ENCODE data around the gene INPP4B. TPM values are rescaled to one million over a fixed set of nuclear protein-coding genes. Genes with fewer than 3 reads are reported as not detected.

INPP4B gene
- polyA plus RNA-seq, 1 of the 3 experiments (the other 2 are of a cell fraction) = 0.08 TPM

DNA sequence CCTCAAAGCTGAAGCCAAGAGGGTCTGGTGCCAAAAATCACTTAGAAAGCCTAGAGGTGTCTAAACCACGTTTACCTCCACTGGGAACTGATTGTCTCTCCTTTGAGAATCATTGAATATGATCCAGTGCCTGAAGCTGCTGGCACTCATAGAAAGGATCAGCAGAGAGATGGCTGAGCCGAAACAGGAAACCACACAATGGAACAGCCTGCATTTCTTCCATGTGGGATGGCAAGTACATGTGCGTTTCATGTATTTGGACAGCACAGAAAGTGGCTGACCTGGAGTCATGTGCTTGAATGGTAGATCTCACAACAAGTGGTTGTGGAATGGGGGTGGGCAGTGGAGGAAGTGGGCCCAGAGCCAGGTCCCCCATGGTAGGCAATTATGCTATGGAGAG lies 533.7 kb downstream of the INPP4B start:
- H4K20me1 ChIP-seq (ENCODE audit: insufficient read depth) = no peaks in the 10 kb centered on the region
- no peaks in the 10 kb centered on the region for H3K9me3 ChIP-seq
- no peak overlapping the region for H3K9ac ChIP-seq
- H3K4me1 ChIP-seq (ENCODE audit: control insufficient read depth in 1 of 2, insufficient read depth in 2 of 2, low read depth in 1 of 2, low read length in 1 of 2) = peaks cover 0 to 4% of the 10 kb centered on the region in 2 experiments; a peak in 2 of 4 replicates
- 71% methylated on average over 3 of the region's 3 CpGs for WGBS (ENCODE audit: low lambda C conversion rate)
- H3K9me2 ChIP-seq = no peaks in the 10 kb centered on the region
- no peak overlapping the region for H2AFZ ChIP-seq (ENCODE audit: low read depth)
- DNase-seq = no peak
- POLR2A ChIA-PET = no interaction called here
- no peak overlapping the region for H3K4me3 ChIP-seq (ENCODE audit: low read depth in 2 of 2, low read length in 1 of 2)
- H3K27ac ChIP-seq (ENCODE audit: low read depth in 2 of 2, low read length in 1 of 2) = no peak overlapping the region
- no peaks in the 10 kb centered on the region for H3F3A ChIP-seq (replicated peaks; ENCODE audit: insufficient read depth)
- H3K27me3 ChIP-seq (ENCODE audit: insufficient read depth) = no peaks in the 10 kb centered on the region
- CTCF ChIA-PET = no interaction called here
- no peak overlapping the region for H3K4me2 ChIP-seq
- no peaks in the 10 kb centered on the region for H3K36me3 ChIP-seq (replicated peaks in 1 of 2; ENCODE audit: control insufficient read depth in 1 of 2, insufficient read depth in 2 of 2, low read length in 1 of 2)
- no peaks in the 10 kb centered on the region for H3K79me2 ChIP-seq (ENCODE audit: insufficient read depth)
- TF ChIP-seq NFIC (IDR thresholded peaks at IDR 0.05; ENCODE audit: borderline replicate concordance) (no peak), SIN3A (IDR thresholded peaks at IDR 0.05; ENCODE audit: borderline replicate concordance, low read depth, low read length) (no peak), ELF1 (IDR thresholded peaks at IDR 0.05) (no peak), USF1 (IDR thresholded peaks at IDR 0.05; ENCODE audit: borderline replicate concordance, low read depth) (no peak), IRF3 (IDR thresholded peaks at IDR 0.05; ENCODE audit: low read depth, low read length) (no peak), FOXJ3 (CRISPR knock-in tag; IDR thresholded peaks at IDR 0.05) (no peak), MAX (IDR thresholded peaks at IDR 0.05; ENCODE audit: low read depth) (no peak), EZH2phosphoT487 (IDR thresholded peaks at IDR 0.05; ENCODE audit: borderline replicate concordance, low read depth) (no peak), CHD2 (IDR thresholded peaks at IDR 0.05; ENCODE audit: low read length, partially characterized antibody) (no peak), SMC3 (IDR thresholded peaks at IDR 0.05; ENCODE audit: low read depth, low read length) (no peak), TEAD4 (IDR thresholded peaks at IDR 0.05; ENCODE audit: borderline replicate concordance, insufficient read depth) (no peak), GATA2 (CRISPR knock-in tag; IDR thresholded peaks at IDR 0.05) (no peak), USF2 (IDR thresholded peaks at IDR 0.05; ENCODE audit: borderline replicate concordance, low read depth, low read length) (no peak), MEF2A (IDR thresholded peaks at IDR 0.05; ENCODE audit: borderline replicate concordance, low read depth) (no peak), JUND (IDR thresholded peaks at IDR 0.05) (no peak), POLR2AphosphoS5 (IDR thresholded peaks at IDR 0.05; ENCODE audit: low read depth, low read length) (no peak)
- TF ChIP-seq, protein P1, sequence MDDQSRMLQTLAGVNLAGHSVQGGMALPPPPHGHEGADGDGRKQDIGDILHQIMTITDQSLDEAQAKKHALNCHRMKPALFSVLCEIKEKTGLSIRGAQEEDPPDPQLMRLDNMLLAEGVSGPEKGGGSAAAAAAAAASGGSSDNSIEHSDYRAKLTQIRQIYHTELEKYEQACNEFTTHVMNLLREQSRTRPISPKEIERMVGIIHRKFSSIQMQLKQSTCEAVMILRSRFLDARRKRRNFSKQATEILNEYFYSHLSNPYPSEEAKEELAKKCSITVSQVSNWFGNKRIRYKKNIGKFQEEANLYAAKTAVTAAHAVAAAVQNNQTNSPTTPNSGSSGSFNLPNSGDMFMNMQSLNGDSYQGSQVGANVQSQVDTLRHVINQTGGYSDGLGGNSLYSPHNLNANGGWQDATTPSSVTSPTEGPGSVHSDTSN (IDR thresholded peaks at IDR 0.05) = no peak
- TF ChIP-seq, protein P2, sequence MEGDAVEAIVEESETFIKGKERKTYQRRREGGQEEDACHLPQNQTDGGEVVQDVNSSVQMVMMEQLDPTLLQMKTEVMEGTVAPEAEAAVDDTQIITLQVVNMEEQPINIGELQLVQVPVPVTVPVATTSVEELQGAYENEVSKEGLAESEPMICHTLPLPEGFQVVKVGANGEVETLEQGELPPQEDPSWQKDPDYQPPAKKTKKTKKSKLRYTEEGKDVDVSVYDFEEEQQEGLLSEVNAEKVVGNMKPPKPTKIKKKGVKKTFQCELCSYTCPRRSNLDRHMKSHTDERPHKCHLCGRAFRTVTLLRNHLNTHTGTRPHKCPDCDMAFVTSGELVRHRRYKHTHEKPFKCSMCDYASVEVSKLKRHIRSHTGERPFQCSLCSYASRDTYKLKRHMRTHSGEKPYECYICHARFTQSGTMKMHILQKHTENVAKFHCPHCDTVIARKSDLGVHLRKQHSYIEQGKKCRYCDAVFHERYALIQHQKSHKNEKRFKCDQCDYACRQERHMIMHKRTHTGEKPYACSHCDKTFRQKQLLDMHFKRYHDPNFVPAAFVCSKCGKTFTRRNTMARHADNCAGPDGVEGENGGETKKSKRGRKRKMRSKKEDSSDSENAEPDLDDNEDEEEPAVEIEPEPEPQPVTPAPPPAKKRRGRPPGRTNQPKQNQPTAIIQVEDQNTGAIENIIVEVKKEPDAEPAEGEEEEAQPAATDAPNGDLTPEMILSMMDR (IDR thresholded peaks at IDR 0.05) = no peak
